GM18505 (cell line): ENCODE data around the gene GPHA2.

Experiments used
- ATAC-seq: cut with Tn5 transposase; IDR thresholded peaks from one replicate; pipeline ENCODE4 v1.9.1; 2021; ENCODE audit not compliant: unreplicated experiment
- POLR2A ChIP-seq: IDR thresholded peaks from 4 replicates; pipeline ENCODE4 v1.6.1; 2011; ENCODE audit warnings: borderline replicate concordance; ENCODE audit not compliant: insufficient read depth, insufficient read length; ENCODE audit errors: extremely low read depth

The GPHA2 gene

DNA sequence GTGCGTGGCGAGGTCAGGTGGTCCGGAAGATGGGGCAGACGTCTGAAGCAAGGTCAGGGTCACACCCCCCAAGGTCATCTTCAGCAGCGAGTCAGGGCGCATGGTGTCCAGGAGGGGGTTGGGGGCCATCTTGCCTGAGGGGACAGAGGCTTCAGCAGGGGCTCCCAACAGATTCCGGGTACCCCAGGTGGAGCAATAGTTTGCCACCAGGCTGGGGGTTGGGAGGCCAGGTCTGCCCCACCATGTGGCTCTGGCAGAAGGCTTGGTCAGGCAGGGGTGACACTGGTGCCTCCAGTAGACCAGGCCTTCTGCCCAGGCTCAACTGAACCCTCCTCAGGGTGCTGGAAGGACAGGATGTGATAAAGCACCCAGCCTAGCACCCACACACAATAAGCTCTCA is 24.6 kb downstream of the GPHA2 start:
- no peak for ATAC-seq
- TF ChIP-seq POLR2A = no peak

DNA sequence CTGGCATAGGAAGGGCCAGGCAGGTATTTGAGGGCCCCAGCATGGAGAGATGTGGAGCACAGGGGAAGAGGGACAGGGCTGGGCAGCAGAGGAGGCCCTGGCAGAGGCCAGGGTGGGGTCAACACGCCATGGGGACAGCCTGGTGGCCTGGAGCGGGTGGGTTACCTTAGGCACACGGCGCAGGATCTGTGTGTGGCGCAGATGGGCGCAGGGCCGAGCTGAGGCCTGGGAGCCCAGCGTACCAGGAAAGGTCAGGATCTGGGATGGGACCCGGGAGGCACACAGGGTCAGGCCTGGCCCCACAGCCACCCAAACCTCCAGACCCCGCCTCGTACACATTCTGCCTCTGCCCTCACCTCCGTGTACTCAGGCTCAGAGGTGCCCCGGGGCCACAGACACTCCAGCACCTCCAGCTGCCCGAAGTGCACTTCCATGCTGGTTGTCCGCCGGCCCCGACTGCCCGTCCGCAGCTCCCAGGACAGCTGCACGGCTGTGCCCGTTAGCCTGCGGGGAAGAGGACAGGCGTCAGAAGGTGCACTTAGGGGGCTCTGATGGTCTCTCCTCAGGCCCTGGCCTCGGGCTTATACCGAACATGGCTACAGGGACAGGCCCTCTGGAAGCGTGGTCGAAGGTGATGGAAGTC is 25.1 kb downstream of the GPHA2 start:
- TF ChIP-seq POLR2A = no peak
- ATAC-seq = no peak

DNA sequence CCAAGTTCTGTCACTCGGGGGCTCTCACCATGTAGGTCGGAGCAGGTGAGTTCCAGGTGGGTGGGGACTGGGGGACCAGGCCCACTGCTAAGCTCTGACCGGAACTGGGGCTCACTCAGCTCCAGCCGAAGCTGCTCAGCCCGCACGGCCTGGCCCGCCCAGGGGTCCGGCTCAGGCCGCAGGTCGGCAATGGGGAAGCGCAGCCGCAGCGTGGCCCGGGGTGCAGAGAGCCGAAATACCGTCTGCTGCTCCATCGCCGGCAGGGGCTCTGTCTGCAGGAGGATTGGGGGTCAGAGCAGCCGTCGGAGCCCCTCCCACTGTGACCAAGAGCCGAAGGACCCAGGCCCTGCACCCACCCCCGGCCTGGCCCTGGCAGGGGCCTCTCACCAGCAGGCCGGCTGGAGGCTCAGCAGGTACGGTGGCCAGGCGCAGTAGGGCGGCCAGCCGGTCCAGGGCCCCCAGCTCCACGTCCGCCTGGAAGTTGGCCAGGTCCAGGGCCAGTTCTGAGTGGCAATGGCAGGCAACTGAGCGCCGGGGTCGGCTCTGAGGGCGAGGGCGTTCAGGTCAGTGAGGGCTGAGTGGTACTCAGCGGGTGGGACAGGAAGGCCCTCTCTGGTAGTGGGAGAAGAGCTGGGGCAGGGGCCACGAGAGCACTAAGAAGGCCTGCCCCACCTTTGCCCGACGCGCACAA is 25.9 kb downstream of the GPHA2 start:
- no peak for TF ChIP-seq POLR2A
- ATAC-seq = no peak

DNA sequence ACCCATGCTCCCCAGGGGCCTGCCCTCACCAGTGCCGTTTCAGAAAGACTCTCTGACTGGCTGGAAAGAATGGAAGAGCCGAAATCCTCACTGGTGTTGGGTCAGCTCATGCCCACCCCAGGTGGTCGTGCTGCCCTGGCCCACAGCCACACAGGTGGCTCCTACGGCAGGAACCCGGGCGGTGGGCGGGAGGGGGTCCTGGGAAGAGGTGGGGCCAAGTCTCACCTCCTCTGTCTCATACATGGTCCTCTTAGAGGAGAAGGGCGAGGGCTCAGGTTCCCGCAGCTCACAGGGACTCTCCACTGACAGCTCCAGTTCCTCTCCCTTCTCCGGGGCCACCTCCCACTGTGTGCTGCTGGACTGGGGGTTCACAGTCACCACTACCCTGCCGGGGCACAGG is 26.9 kb downstream of the GPHA2 start:
- no peak for ATAC-seq
- no peak for TF ChIP-seq POLR2A

DNA sequence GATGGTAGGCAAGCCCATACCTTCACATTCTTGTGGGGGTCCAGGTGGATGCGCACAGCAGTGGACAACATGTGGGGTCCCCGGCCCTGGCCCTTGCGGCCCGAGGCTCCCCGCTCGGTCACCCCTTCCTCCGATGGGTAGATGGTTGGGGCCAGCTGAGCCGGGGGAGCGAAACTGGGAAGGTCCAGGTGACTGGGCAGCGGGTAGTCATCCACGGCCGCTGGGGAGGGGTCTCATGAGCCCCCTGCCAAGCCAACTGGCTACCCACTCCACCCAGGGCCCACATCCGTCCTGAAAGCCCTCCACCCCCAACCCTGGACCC is 29.4 kb downstream of the GPHA2 start:
- ATAC-seq = no peak

DNA sequence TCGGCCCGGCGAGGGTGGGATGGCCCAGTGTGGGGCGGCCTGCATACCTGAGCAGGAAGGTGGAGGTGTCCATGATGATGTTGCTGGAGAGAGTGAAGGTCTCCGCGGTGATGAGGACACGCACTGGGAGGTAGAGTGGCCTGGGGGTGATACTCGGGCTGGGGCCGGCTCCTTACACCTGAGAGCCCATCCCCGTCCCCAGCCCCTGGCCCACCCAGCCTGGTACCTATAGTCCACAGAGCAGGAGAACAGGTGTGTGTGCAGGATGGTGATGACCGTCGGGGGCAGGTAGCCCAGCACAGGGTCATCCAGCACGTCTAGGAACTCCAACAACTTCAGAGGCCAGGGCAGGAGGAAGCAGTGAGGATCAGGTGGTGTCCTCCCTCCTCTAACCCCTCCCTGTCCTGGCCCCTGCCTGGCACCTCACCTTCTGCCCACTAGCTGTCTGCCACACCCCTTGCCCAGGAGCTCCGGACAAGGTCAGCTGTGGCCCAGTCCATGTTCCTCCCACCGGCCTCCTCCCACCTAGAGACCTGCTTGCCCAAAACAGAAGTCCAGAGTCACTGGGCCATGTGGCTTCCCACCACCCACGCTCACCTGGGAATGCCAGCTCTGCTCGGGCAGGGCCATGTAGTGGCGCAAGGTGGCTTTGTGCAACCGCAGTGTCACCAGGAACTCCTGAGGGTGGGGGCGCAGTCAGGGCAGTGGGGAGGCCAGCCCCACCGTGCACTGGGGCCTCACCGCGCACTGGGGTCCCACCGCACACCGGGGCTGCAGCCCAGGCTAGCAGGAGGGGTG is 30.0 kb downstream of the GPHA2 start:
- no peak for ATAC-seq
- TF ChIP-seq POLR2A = no peak

More for the DNA sequence above, 29.4 kb downstream of the GPHA2 start:
- no peak for TF ChIP-seq POLR2A

DNA sequence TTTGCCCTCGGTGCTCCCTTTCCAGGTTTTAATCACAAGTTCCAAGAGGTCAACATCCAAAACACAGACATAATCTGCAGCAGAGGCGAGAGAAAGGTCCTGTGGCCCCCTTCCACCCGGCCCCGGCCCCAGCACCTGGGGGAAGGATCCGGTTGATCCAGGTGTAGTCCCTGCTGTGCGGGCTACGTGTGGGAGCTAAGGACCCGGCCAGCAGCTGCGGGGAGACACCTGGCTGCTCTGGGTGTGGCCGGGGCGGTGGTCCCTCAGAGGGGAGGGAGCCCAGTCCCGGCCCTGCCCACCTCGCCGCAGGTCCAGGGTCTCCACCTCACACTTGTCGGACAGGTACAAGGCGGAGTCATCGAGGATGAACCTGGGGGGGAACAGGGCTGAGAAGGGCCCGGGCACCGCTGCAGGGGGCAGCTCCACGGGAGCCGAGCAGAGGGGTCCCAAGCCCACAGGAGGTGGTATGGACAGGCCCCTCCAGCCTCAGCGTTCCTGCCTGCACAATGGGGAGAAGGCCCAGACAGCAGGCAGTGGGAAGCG is 32.3 kb downstream of the GPHA2 start:
- no peak for TF ChIP-seq POLR2A
- ATAC-seq = no peak

DNA sequence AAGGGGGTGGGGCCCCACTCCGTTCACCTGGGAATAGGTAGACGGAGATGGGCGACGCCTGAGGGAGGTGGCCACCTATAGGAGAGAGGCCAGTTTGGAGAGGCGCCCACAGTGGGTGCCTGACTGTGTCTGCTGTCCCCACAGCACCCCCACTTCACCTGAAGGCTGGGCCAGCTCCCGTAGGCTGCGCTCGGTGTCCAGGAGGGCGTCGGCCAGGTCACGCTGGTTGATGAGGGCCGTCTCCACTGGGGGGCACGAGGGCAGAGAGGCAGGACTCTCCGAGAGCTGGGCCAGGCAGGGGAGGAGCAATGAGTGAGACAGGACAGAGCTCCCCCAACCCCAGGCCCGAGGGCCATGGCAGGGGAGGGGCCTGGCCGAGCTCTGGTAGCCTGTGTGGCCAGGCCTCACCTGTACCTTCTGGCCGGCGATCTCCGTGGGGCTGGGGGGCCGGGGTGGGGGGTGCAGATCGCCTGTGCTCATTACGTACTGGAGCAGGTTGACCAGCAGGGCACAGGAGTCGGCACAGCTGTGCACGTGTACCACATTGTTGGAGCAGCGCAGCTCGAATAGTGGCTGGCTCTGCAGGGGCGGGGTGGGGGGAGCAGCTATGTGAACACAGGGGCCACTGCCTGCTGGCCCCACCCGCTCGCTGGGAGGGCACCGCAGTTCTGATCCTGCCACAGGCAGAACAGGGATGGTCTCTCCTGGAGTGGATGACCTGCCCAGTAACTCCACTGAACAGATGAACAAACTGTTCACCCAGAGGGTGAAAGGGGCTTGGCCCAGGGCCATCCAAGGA is 33.4 kb downstream of the GPHA2 start:
- no peak for TF ChIP-seq POLR2A
- no peak for ATAC-seq

DNA sequence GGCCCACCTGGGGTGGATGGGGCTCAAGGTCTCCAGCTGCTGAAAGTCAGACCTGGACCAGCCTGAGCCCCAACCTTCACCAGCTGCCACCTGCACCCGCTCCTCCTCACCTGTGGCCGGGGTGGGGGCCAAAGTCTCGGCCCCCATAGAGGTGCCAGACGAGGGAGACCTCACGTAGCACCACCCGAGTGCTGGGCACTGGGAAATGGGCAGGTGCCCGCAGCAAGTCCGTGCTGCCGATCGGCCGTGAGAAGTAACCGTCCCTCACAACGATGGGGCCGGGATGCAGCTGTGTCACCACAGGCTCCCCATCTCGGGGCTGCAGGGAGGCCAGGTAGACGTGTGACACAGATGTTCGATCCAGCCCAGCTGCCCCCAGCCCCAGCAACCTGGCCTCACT is 34.9 kb downstream of the GPHA2 start:
- no peak for TF ChIP-seq POLR2A
- ATAC-seq = no peak

DNA sequence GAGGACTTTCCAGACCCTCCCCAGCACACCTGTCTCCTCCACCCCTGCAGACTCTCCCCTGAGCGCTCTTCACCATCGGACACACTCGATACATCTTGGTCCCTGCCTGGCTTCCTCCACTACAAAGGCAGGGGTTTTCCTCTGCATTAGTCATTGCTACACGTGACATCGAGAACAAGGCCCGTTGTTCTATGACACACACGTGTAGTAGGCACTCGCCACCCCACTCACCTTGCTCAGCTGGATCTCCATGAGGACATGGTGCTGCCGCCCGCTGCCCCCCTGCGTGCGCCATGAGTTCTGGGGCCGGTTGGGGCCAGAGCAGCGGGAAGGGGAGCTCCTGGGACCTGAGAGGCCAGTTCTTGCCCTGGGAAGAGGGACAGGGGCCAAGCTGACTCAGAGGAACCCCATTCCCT is 35.4 kb downstream of the GPHA2 start:
- no peak for TF ChIP-seq POLR2A
- ATAC-seq = no peak

DNA sequence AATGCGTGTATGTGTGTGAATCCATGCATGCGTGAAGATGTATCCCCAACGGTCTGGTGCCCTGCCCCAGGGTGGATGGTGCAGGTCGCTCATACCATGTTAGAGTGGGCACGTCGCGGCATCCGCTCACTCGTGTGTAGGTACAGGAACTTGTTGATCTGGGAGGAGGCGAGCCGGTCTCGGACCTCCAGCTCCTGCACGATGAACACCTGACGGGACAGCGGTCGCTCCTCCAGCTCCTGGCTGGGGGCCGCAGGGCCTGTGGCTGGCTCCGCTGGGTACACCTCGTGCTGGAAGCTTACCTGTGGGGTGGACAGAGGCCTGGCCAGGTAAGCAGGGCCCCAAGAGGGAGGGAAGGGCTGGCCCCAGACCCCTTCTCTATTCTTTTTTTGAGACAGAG is 37.2 kb downstream of the GPHA2 start:
- no peak for ATAC-seq
- no peak for TF ChIP-seq POLR2A

DNA sequence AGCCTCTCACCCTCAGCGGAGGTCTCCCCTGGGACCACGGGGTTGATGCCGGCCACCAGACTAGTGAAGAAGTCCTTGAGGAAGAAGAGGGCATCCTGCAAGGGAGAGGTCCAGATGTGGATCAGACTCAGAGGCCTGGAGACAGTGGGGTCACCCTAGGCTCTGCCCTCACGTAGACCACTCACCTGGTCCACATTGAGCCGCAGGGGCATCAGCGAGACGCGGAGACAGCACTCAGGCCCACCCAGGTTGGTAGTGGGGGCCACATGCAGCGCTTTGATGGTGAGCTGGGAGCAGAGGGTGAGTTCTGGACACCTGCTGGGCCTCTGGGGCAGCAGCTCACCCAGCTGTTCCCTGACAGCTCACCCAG is 37.6 kb downstream of the GPHA2 start:
- no peak for ATAC-seq
- TF ChIP-seq POLR2A = no peak
